Prostate gland (tissue), 2 donors: ENCODE measurements around the gene INPP5A.

Experiments used
- POLR2A ChIP-seq: fragments of 450-650 bp; IDR thresholded peaks from one replicate; pipeline ENCODE4 v1.6.1; 2016; ENCODE audit warnings: antibody characterized with exemption, mild to moderate bottlenecking
- TF ChIP-seq, protein P1 (sequence below), 4 experiments: fragments of 200-600 bp in 2 of 4; fragments of 450-650 bp in 2 of 4; sonication (generic) in 2 of 4; IDR thresholded peaks; 1 replicate in 3 of 4; 2 replicates in 1 of 4; pipeline ENCODE4 v1.5.1; 2016 to 2019; ENCODE audit warnings: antibody characterized with exemption in 4 of 4, mild to moderate bottlenecking in 2 of 4, moderate library complexity in 2 of 4

- TF ChIP-seq, protein P1, sequence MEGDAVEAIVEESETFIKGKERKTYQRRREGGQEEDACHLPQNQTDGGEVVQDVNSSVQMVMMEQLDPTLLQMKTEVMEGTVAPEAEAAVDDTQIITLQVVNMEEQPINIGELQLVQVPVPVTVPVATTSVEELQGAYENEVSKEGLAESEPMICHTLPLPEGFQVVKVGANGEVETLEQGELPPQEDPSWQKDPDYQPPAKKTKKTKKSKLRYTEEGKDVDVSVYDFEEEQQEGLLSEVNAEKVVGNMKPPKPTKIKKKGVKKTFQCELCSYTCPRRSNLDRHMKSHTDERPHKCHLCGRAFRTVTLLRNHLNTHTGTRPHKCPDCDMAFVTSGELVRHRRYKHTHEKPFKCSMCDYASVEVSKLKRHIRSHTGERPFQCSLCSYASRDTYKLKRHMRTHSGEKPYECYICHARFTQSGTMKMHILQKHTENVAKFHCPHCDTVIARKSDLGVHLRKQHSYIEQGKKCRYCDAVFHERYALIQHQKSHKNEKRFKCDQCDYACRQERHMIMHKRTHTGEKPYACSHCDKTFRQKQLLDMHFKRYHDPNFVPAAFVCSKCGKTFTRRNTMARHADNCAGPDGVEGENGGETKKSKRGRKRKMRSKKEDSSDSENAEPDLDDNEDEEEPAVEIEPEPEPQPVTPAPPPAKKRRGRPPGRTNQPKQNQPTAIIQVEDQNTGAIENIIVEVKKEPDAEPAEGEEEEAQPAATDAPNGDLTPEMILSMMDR (IDR thresholded peaks at IDR 0.05), result no peak
- no peak for TF ChIP-seq POLR2A
Observed at GRCh38 chr10:132804287-132804686, 266.7 kb downstream of the INPP5A start.
